ENCODE measurements around the gene RICTOR.

The RICTOR gene

DNA sequence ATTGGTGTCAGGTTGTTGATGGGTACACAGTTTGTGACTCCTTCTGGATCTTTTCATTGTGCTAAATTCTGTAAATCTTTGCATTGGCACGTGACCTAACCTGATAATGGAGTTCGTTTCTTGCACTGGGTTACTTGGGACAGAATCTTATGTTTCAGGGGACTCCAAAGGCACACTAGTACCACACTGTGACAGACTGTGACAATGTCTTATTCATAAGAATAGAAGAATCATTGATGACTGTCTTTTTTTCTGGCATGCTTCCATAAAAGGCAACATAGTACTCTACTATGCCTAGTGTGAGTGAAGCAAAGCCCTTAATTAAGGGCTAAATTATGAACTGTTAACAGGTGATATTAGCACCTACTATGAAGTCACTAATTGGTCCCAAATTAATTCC, 35.4 kb upstream of the RICTOR start:
- DNase-seq (ENCODE audit: low read depth), result no peak
- H3K4me3 ChIP-seq (ENCODE audit: low read depth, low read length), result no peak overlapping the region
- TF ChIP-seq, protein P1, sequence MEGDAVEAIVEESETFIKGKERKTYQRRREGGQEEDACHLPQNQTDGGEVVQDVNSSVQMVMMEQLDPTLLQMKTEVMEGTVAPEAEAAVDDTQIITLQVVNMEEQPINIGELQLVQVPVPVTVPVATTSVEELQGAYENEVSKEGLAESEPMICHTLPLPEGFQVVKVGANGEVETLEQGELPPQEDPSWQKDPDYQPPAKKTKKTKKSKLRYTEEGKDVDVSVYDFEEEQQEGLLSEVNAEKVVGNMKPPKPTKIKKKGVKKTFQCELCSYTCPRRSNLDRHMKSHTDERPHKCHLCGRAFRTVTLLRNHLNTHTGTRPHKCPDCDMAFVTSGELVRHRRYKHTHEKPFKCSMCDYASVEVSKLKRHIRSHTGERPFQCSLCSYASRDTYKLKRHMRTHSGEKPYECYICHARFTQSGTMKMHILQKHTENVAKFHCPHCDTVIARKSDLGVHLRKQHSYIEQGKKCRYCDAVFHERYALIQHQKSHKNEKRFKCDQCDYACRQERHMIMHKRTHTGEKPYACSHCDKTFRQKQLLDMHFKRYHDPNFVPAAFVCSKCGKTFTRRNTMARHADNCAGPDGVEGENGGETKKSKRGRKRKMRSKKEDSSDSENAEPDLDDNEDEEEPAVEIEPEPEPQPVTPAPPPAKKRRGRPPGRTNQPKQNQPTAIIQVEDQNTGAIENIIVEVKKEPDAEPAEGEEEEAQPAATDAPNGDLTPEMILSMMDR (IDR thresholded peaks at IDR 0.05; ENCODE audit: low read depth, low read length, missing control alignments), result no peak

DNA sequence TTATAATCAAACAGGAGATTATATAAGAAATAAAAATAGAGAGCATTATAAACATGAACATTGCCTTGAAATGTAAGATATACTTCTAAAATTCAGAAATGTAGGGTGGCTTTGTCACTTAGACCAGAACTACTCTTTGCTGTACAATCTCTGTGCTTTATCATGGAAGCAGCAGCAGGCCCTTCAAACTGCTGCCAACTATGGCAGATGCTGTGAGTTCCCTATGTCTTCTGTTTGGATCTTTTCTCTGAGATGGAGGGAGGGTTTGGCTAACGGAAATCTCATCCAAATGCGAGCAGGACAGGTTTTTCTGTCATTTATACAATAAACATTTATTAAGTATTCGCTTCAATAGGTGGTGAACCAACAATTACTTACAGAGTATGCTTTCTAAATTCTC, 34.8 kb upstream of the RICTOR start:
- no peak for DNase-seq (ENCODE audit: low read depth)
- H3K4me3 ChIP-seq (ENCODE audit: low read depth, low read length), result no peak overlapping the region
- TF ChIP-seq, protein P1 (IDR thresholded peaks at IDR 0.05; ENCODE audit: low read depth, low read length, missing control alignments), result no peak

DNA sequence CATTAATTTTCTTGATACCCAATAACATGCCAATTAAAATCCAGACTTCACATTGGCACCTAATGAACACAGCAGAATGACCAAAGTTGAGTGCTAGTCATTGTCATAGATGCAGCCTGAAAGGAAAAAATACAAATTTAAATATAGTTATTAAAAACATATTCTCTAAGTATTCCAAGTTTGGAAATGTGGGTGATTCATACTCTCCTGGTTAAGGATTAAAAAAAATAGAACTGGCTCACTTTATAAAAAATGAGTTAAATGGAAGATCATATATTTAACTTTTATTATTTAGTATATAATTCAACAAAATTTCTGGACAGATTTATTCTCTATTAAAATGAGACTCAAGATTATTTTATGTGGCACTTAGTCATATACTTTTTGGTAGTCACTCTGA, 33.2 kb upstream of the RICTOR start:
- TF ChIP-seq, protein P1 (IDR thresholded peaks at IDR 0.05; ENCODE audit: low read depth, low read length, missing control alignments), result no peak
- H3K4me3 ChIP-seq (ENCODE audit: low read depth, low read length), result no peak overlapping the region
- DNase-seq (ENCODE audit: low read depth), result no peak

DNA sequence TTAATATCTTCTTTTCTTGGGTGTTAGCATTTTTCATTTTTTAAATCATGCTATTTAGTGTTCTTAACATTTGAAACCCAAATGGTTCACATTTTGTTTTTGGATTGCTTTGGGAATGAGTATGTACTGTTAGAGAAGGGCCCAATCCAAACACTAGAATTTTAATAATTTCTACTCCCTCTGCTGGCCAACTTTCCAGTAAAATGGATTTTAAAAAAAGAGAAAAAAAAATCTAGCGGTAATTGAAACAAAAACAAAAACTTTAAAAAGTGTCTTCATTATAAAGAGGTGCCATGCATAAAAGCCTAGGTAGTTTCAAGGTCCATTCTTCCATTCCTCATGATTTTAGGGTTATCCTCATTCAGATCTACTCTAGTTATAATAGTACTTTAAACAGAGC, 32.1 kb upstream of the RICTOR start:
- TF ChIP-seq, protein P1 (IDR thresholded peaks at IDR 0.05; ENCODE audit: low read depth, low read length, missing control alignments), result peak; percentile 6
- H3K4me3 ChIP-seq (ENCODE audit: low read depth, low read length), result no peak overlapping the region
- DNase-seq (ENCODE audit: low read depth), result no peak

DNA sequence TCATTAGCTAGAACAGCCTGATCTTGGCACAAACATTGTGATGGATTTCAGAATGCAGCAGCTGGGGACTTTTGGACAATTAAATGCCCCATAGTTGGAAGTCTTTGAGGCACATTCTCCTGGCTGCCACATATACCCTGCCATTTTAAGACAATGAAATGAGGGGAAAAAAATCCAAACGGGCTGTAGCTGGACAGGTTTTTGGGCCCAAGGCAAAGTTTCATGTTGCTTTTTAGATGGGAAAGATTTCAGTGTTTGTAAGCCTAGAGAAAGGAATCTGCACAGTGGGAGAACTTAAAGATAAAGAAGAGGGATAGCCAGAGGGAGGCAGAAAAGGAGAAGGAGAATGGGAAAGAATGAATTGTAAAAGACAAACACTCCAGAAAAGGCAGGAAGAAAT, 30.0 kb upstream of the RICTOR start:
- no peak for DNase-seq (ENCODE audit: low read depth)
- TF ChIP-seq, protein P1 (IDR thresholded peaks at IDR 0.05; ENCODE audit: low read depth, low read length, missing control alignments), result no peak
- H3K4me3 ChIP-seq (ENCODE audit: low read depth, low read length), result no peak overlapping the region

DNA sequence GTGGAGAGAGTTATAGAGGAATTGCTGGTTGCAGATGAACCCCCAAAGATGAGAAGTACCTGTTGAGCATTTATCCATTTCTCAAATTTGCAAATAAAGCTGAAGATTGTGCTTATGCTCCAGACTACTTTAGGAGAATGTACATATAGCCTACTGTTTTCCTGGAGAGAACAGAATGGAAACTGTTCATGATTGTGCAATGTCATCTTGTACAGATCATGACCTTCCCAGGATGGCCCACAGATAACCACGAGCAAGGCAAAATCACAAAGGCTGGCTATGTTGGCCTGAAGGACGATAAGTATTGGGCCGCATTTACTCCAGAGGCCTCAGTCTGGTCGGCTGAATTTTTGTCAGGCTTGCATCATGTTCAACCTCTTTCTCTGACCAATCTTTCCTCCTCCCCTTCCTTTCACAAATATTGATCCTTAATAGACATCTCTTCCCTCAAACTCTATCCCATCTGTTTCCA, 28.5 kb upstream of the RICTOR start:
- DNase-seq (ENCODE audit: low read depth), result no peak
- TF ChIP-seq, protein P1 (IDR thresholded peaks at IDR 0.05; ENCODE audit: low read depth, low read length, missing control alignments), result no peak
- H3K4me3 ChIP-seq (ENCODE audit: low read depth, low read length), result no peak overlapping the region

DNA sequence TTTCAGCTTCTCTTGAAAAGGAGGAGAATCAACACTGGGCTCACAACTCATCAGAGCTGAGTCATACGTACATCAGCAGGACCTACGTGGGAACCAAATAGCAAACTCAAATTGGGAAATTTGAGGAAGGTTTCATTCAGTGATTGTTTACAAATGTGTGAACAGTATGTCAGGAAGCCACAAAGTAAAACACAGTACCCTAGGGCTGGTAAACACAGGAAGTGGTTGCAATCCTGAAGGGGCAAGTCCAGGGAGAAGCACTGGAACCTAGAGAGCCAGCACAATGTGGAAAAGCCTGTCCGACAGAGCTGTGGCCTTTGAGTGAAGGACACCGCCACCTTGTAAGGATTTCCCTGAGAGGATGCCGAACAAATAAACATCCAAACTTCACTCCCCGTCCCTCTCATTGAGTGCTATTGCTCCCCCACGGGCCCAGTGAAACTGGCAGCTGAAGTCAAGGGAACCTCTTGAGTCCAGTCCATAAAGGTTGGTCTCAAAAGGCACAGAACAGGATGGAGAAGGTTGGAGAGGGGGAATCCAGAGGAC, 26.7 kb upstream of the RICTOR start:
- DNase-seq (ENCODE audit: low read depth), result no peak
- TF ChIP-seq, protein P1 (IDR thresholded peaks at IDR 0.05; ENCODE audit: low read depth, low read length, missing control alignments), result no peak
- H3K4me3 ChIP-seq (ENCODE audit: low read depth, low read length), result no peak overlapping the region
